Raji (cell line): ENCODE results near the gene JAGN1.

Experiments
- POLR2A ChIP-seq: IDR thresholded peaks from 2 replicates; pipeline ENCODE4 v1.6.1; 2011; ENCODE audit warnings: low read depth, low read length, control low read depth; ENCODE audit not compliant: insufficient read depth

JAGN1 gene

DNA sequence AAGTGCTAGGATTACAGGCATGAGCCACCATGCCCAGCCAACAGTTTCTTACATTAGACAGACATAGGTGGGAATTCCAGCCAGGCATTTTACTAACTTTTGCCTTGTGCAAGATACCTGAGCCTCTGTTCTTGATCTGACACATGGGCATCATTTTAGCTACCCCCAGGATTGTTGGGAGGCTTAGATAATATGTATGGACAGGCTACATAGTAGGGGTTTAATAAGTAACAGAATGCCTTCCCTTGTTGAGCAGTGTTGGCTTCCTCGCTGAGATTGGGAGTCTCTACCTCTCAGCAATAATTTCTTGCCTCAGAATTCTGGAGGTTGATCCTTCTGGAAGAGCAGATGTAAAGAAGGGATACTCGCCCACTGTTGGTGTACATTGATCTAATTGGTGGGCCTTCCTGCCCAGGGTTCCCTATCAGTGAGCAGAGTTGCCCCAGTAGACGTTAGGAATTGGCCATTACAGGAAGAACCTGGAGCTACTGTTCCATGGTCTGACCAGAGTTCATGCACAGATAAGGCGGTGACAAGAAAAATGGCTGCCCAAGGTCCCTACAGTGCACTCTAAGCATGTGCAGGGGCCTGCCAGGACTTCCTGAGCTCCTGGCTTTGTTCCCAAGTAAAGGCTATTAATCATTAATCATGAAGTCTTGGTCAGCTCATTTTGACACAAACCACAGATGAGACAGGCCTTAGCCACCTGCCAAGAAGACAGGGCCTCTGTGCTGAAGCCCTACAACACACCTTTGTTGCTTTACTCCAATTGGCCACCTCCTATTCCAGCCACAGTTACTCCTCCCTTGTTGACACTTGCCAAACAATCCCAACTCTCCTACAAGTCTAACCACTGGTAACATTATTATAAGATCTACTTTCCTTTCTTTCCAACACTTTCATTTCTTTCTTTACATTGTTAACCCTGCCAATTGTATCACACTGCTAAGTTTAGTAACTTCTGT lies 7.3 kb downstream of the JAGN1 start:
- no peak for TF ChIP-seq POLR2A

DNA sequence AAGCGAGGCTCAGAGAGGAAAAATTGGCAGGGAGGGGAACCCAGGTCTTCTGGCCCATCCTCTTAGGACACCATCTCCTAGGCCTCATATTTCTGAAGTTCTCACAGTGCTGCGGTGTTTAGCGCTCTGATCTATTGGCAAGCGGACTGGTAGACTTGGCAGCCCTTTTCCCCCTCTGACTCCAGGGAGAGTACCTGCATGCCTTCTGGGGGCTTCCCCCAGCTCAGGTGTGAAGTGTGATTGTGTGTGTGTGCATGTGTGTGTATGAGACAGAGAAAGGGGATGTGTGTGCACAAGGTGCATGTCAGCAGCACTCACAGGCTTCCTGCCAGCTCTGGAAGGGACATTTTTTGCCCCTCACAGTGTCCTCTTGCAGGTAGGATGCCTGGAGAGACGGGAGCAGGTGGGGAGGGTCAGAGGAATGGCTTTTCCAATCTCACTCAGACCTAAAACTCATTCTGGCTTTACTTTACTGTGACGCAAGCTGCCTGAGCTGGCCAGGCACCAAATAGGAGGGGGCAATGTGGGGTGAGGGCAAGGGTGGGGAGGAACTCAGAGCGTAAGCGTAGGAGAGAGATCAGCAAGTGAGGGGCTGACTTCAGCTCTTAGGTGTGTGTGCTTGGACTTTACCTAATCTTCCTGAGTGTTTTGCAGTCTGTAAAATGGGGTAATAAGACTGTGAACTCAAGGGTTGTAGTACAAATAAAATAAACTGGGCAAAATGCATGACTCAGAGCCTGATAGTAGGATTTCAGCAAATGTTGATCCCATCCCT lies 8.2 kb downstream of the JAGN1 start:
- TF ChIP-seq POLR2A: no peak

DNA sequence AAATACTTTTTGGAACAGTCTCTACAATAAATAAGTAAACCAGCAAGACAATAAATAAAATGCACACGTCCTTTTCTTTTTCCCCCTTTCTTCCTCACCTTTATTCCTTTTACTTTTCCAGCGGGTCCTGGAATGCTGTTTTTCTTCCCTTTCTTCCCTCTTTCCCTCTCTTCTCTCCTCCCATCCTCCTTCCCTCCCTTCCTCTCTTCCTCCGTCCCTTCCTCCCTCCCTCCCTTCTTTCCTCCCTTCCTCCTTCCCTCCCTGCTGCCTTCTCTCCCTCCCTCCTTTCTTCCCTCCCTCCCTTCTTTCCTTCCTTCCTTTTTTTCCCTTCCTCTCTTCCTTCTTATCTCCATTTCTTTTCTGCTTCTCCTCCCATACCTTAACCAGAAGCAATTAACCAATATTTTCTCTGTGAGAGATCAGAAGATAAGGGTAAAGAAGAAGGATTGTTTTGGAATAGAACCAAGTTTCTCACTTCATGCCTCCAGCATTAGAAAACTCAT lies 8.9 kb downstream of the JAGN1 start:
- TF ChIP-seq POLR2A: no peak

DNA sequence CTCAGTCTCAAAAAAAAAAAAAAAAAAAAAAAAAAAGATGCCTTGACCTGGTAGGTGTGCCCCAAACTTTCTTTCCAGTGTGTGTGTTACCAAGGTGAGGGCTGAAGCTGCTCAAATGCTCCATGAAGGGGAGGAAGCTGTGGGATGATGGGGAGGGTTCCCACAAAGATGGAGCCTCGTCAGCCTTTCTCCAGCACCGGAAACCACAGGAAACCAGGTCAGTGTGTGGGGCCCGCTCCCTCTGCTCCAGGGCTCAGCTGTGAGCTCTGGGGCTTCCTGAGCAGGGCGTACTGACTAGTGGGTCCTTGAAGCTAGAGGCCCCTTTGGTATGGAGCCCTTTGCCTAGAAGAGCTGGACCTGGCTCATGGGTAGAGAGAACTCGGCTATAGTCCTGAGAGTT lies 11.6 kb downstream of the JAGN1 start:
- no peak for TF ChIP-seq POLR2A

DNA sequence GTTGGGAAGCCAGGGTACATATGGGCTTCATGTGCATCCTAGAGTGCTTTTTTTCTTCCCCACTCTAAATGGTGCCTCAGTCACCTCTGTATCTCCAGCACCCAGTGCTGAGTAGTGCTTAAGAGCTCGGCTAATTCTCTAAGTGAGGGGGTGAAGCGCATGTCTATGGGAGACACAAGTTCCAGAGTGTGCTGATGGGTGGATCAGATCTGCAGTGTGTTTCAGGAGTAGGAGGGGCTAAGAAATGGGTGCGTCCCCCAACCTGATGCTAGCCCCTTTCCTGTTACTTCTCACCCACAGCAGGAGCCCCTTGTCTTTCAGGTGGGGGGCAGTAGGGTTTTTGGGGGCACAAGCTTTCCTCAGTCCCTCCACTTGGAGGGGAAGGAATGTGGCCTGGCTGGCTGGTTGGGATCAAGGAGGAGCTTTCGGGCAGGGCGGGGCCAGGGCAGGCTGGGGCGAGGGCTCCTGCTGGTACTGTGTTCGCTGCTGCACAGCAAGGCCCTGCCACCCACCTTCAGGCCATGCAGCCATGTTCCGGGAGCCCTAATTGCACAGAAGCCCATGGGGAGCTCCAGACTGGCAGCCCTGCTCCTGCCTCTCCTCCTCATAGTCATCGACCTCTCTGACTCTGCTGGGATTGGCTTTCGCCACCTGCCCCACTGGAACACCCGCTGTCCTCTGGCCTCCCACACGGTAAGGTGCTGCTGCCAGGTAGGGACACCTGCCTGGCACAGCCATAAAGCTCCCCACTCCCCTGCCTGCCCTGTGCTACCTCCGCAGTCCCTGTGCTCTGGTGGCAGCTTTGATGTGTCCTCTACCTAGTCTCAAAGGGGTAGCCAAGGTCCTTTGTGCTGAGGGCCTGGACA lies 12.2 kb downstream of the JAGN1 start, which contains the start of gene IL17RE:
Gene IL17RE (plus strand): TSS at position 477 of the 866 bp plus-strand sequence. CDS start 85 bp downstream, at position 562.
- TF ChIP-seq POLR2A: no peak

DNA sequence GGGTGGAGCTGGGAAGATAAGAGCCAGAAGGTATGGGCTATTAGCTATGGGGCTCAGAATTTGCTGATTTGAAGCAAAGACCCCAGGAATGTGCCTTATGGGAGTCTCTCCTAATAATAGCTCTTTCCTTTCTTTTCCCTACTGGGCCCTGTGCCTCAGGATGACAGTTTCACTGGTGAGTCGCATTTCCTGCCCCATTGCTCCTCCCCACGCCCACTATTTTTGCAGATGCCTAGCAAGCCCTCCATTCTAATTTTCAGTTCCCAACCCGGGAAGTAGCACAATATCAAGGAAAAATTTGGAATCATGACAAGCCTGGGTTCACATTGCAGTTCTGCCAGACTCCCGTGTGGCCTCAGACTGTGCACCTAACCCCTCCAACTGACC lies 12.8 kb downstream of the JAGN1 start:
- TF ChIP-seq POLR2A: no peak

DNA sequence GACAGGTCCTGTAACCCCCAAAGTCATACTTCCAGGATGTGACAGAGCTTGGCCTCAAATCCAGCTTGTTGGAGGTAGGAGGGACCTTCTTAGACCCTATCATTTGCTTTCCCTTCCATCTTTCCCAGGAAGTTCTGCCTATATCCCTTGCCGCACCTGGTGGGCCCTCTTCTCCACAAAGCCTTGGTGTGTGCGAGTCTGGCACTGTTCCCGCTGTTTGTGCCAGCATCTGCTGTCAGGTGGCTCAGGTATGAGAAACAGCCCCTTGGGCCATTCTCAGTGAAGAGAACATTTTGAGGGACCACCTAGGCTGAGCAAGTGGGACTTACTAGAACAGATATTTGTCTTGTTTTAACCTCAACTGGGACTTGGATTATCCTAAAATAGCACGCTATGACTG lies 13.5 kb downstream of the JAGN1 start:
- TF ChIP-seq POLR2A: no peak

DNA sequence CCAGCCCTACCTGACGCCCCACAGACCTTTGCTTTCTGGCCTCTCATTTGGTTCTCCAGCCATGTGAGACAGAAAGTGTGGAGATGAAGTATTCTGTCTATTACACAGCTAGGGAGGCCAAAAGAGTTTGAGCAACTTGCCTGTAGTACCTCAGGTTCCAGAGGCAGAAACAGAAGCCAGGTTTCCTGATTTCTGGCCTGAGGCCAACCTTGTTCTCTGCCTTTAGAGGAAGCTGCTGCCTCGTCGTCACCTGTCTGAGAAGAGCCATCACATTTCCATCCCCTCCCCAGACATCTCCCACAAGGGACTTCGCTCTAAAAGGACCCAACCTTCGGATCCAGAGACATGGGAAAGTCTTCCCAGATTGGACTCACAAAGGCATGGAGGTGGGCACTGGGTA lies 16.1 kb downstream of the JAGN1 start:
- TF ChIP-seq POLR2A: no peak

DNA sequence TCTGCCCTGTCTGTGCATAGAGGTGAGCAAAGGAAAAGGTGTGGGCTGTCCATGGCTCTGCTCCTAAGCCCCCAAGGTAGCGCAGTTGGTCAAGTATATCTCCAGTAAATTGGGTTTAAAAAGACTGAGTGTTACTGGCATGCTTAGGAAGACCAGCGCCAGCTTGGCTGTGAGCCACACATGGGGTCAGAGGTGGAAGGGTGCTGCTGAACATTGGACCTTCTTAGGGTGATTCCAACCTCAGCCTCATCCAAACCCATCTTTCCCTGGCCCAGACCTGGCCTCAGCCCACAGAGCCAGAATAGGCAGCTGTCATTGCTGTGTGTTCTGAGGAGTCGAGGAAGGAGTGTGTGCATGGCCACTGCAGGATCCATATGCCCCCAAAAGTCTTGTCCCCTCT lies 17.9 kb downstream of the JAGN1 start:
- no peak for TF ChIP-seq POLR2A

DNA sequence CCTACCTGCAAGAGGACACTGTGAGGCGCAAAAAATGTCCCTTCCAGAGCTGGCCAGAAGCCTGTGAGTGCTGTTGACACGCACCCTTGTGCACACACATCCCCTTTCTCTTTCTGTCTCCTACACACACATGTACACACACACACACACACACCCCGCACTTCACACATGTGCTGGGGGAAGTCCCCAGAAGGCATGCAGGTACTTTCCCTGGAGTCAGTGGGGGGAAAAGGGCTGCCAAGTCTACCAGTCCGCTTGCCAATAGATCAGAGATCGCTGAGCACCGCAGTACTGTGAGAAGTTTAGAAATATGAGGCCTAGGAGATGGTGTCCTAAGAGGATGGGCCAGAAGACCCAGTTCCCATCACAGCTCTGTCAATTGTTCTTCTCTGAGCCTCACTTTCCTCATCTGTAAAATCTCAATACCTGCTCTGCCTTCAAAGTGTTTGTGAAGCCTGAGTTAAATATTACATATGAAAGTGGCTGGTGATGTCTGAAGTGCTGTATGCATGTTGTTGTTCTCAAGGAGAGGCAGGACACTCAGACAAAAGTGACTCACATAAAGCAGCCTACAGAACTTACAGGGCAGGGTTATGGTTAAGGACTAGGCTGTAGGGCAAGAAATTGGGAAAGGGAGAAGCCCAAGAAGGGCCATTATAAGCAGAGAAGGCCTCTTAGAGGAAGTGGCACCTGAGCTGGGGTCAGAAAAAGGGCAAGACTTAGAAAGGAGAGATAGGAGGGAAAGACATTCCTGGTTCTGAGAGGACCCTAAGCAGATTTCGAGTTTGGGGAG lies 19.0 kb downstream of the JAGN1 start:
- TF ChIP-seq POLR2A: no peak

DNA sequence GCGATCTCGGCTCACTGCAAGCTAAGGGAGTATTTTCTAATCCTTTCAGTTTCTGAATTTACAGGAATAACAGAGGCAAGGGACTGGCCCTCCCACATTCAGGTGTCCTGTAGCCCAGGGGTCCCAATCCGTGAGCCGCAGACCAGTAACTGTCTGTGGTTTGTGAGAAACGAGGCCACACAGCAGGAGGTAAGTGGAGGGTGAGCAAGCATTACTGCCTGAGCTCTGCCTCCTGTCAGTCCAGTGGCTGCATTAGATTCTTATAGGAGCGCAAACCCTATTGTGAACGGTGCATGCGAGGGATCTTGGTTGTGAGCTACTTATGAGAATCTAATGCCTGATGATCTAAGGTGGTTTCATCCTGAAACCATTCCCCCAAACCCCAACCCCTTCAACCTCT lies 21.5 kb downstream of the JAGN1 start:
- TF ChIP-seq POLR2A: no peak

DNA sequence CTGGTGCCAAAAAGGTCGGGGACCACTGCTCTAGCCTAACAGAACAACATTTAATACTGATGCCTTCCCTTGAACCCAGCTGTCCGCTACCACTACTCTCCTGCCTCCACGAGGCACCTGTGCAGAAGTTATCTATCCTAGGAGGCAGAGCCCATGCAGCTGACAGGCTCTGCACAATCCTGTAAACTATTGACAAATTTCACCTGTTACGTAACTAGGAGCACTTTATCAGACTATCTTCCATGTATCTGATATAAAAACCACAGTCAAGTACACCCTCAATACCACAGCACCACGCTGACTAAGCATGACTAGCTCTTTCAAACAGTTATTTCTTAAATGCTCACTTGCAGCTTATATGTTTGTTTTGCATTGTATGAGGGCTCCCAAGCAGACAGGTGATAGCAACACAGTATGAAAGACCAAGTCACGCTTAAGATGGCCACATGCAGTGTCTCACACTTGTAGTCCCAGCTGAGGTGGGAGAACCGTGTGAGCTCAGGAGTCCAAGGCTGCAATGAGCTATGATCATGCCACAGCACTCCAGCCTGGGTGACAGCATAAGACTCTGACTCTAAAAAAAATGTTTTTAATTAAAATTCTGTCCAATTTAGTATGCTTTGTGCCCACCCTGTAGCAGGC lies 22.0 kb downstream of the JAGN1 start:
- no peak for TF ChIP-seq POLR2A

DNA sequence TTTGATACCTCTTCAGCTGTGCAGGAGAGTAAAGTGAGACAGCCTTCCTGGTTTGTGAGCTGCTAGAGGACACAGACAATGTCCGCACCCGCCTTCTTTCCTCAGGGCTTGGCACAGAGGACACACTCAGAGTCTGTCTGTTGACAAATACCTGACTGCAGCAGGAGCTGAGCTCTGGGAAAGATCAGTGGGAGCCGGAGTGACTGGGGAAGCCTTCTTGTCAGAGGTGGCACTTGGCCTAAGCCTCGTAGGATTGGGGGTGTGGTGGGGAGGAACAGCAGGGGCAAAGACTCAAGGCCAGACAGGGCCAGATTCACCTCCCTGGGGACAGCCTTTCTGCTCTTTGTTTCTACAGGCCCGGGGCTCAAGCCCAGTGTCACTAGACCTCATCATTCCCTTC lies 23.2 kb downstream of the JAGN1 start:
- TF ChIP-seq POLR2A: no peak

DNA sequence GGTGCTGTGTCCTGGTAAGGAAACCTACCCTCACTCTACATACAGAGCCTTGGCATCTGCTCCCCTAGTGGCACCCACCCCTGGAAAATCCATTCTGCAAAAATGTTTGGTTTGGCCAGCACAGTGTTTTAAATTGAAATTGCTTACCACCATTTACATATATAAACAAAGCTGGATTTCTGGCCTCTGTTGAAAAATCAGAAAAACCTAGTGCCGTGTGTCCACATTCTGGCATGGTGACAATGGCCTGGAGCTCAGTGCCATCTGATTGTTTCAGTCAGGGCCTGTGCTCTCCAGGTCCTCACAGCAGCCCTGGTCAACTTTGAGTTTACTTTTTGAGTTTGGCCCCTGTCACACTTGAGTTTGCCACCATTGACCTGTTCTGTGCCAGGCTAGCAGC lies 23.6 kb downstream of the JAGN1 start:
- no peak for TF ChIP-seq POLR2A
